Medulla oblongata (tissue), 1 donor: ENCODE results near the gene EXOC4.
A peak's percentile ranks its signal among the peaks of the same experiment; 100 is the strongest.

Experiments
- DNase-seq: peaks from one replicate; pipeline ENCODE4 v3.0.0-alpha.2; 2015; ENCODE audit errors: extremely low spot score

The EXOC4 gene

GRCh38 chr7:133364959-133365690 is 112.2 kb downstream of the EXOC4 start:
- DNase-seq, result no peak

- DNase-seq, result no peak
These were observed 113.0 kb downstream of the EXOC4 start for GRCh38 chr7:133365917-133366316.

- no peak for DNase-seq
These were observed 114.7 kb downstream of the EXOC4 start for GRCh38 chr7:133367561-133367960.

- no peak for DNase-seq
These were observed 116.3 kb downstream of the EXOC4 start for GRCh38 chr7:133369130-133369529.

GRCh38 chr7:133371616-133372015 is 118.7 kb downstream of the EXOC4 start:
- no peak for DNase-seq

- no peak for DNase-seq
These were observed 119.5 kb downstream of the EXOC4 start for GRCh38 chr7:133372337-133372736.

- peak; percentile 30 for DNase-seq
These were observed 123.6 kb downstream of the EXOC4 start for GRCh38 chr7:133376514-133376913.

GRCh38 chr7:133381965-133382364 is 129.1 kb downstream of the EXOC4 start:
- DNase-seq, result no peak

GRCh38 chr7:133382775-133383559 is 130.1 kb downstream of the EXOC4 start:
- no peak for DNase-seq

- DNase-seq, result no peak
These were observed 133.3 kb downstream of the EXOC4 start for GRCh38 chr7:133386205-133386604.

- no peak for DNase-seq
These were observed 136.8 kb downstream of the EXOC4 start for GRCh38 chr7:133389727-133390126.

GRCh38 chr7:133391206-133391605 is 138.3 kb downstream of the EXOC4 start:
- DNase-seq, result no peak

- no peak for DNase-seq
These were observed 141.5 kb downstream of the EXOC4 start for GRCh38 chr7:133394369-133394768.

GRCh38 chr7:133395551-133395950 is 142.7 kb downstream of the EXOC4 start:
- DNase-seq, result no peak

GRCh38 chr7:133398506-133398905 is 145.6 kb downstream of the EXOC4 start:
- DNase-seq, result peak; percentile 6

- no peak for DNase-seq
These were observed 148.3 kb downstream of the EXOC4 start for GRCh38 chr7:133401225-133401624.

GRCh38 chr7:133408212-133408611 is 155.3 kb downstream of the EXOC4 start:
- no peak for DNase-seq

GRCh38 chr7:133409421-133409820 is 156.5 kb downstream of the EXOC4 start:
- DNase-seq, result no peak

- no peak for DNase-seq
These were observed 157.1 kb downstream of the EXOC4 start for GRCh38 chr7:133409966-133410365.

GRCh38 chr7:133411395-133411794 is 158.5 kb downstream of the EXOC4 start:
- no peak for DNase-seq

GRCh38 chr7:133412942-133413341 is 160.1 kb downstream of the EXOC4 start:
- DNase-seq, result peak; percentile 28

GRCh38 chr7:133419041-133419440 is 166.2 kb downstream of the EXOC4 start:
- DNase-seq, result no peak

- DNase-seq, result no peak
These were observed 170.7 kb downstream of the EXOC4 start for GRCh38 chr7:133423618-133424017.
